ENCODE results near the gene COL8A1.

The COL8A1 gene

DNA sequence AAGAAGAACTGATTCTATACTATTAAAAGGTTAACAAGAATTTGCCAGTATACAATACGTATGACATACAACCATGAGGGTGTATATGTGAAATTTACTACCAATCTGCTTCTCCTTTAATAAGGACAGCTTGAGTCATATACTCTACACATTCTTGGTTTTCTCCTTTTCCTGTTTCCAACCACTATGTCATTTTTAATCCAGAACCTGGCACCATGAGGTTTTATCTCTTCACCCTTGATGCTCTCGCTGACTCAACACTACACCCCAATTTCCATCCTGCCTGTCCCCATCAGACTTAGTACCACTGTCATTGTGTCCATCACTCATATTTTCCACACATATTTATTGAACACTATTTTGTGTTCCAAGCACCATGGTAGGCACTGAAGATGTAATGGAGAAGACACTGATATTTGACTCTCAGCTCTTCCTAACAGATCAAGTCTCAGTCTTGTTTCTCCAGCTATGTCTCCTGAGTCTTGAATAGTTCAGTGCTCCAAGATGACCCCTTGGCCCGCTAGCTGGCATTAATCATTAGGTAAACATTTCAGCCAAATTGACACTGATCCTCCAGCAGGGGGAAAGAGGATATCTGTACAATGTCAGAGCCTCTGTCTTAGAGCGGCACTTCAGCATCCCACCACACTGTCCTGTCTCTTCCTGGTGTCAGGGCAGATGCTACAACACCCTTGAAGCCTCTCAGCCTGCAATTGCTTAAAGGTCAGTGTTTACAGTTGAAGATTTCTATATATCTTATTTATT is 11.2 kb upstream of the COL8A1 start:
- TF ChIP-seq, protein P1, sequence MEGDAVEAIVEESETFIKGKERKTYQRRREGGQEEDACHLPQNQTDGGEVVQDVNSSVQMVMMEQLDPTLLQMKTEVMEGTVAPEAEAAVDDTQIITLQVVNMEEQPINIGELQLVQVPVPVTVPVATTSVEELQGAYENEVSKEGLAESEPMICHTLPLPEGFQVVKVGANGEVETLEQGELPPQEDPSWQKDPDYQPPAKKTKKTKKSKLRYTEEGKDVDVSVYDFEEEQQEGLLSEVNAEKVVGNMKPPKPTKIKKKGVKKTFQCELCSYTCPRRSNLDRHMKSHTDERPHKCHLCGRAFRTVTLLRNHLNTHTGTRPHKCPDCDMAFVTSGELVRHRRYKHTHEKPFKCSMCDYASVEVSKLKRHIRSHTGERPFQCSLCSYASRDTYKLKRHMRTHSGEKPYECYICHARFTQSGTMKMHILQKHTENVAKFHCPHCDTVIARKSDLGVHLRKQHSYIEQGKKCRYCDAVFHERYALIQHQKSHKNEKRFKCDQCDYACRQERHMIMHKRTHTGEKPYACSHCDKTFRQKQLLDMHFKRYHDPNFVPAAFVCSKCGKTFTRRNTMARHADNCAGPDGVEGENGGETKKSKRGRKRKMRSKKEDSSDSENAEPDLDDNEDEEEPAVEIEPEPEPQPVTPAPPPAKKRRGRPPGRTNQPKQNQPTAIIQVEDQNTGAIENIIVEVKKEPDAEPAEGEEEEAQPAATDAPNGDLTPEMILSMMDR (IDR thresholded peaks at IDR 0.05; ENCODE audit: low read depth, low read length) = no peak
- no peak for DNase-seq (ENCODE audit: extremely low read depth, low read depth)

DNA sequence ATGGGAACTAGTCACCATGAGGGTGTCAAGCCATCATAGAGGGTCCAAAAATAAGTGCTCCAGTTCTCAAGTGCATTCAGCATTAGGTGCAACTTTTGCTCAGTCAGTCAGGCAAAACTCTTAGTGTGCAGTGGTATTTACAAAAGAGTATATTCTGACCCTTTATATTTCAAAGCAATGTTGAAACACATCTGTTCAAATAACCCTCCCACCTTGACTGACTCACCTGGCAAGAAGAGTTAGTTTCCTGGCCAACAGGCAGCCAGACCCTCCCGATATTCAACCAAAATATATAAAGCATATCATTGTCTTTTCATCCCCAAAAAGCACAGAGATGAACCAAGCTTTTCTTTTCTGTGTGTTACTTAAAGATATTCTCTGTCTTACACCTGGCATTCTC is 7.6 kb upstream of the COL8A1 start:
- TF ChIP-seq, protein P1 (IDR thresholded peaks at IDR 0.05; ENCODE audit: low read depth, low read length) = no peak
- no peak for DNase-seq (ENCODE audit: extremely low read depth, low read depth)

DNA sequence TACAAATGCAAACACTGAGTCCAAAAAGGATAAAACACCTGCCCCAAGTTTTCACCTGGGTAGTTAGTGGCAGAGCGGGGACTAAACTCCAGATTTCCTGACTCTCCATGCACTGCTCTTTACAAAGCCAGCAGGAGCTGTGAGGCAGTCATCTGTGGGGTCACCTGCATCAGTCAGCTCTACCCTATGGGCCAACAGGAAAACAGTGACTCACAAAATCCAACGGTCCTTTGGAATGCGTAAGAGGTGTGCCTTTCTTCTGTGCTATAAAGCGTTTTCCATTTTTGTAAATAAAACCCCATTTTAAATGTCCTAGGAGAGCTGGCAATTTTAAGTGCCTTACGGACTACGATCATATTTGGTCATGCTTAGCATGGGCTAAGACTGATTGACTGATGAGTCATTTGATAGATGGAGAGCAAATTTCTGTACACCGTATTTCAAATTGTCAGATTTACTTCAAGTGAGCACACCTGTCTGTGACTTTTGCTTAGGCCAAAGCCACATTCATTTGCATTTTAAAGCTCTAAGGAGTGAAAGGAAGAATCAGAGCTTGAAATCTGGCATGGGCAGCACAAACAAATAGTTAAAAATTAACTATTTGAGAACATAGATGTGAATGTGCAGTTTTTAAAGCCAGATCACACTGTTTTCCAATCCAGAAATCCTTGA is 4.4 kb upstream of the COL8A1 start:
- TF ChIP-seq, protein P1 (IDR thresholded peaks at IDR 0.05; ENCODE audit: low read depth, low read length) = no peak
- no peak for DNase-seq (ENCODE audit: extremely low read depth, low read depth)

DNA sequence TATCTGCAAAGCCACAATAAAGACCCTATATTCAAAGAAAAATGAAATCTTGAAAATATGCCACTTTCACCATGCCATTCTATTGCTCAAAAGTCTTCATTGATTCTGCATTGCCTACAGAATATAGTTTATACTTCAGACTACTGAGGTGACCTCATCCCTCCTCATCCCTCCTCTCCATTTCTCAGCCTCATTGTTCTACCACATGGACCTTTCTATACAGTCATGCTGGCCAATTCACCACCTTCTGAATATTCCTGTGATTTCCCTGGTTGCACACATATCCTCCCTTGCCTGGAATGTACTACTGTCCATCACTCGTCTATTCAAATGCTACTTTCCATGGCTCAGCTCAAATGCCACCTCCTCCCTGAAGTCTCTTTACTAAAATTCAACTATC is 3.5 kb upstream of the COL8A1 start:
- TF ChIP-seq, protein P1 (IDR thresholded peaks at IDR 0.05; ENCODE audit: low read depth, low read length) = no peak
- no peak for DNase-seq (ENCODE audit: extremely low read depth, low read depth)

DNA sequence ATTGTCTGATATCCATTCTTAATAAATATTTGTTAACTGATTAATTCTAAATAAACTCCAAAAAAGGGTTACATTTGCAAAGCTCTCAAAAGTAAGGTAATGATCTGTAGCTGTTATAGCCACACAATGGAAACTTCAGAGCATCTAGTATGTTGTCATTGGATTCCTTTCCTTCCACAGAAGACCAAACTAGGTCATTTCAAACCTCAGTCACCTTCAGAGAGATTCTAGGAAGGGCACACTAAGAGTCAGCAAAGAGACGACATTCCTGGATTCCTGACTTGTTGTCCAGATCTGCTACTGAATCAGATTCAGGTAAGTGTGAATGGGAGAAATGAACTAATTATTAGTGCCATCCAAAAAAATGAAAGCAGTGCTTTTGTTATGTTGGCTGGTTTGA is 3.0 kb upstream of the COL8A1 start:
- DNase-seq (ENCODE audit: extremely low read depth, low read depth) = no peak

DNA sequence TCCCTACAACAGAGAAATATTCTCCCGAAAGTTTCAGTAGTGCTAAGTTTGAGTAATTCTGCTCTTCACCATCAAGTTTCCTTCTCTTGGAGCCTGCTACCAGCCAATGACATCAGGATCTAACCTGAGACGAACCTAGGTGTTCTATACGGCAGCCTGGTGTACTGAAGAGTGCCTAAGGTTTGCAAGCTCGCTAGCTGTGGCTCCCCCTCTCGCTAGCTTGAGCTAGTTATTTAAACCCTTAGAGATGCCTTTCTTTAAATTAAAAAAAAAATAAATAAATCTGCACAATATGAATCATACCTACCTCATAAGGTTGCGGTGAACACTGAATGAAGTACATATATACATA is 1.4 kb upstream of the COL8A1 start:
- TF ChIP-seq, protein P1 (IDR thresholded peaks at IDR 0.05; ENCODE audit: low read depth, low read length) = no peak; the same call in 1 of the 2 replicates
- DNase-seq (ENCODE audit: extremely low read depth, low read depth) = no peak

More for the DNA sequence above, 3.0 kb upstream of the COL8A1 start:
- TF ChIP-seq, protein P1 (IDR thresholded peaks at IDR 0.05; ENCODE audit: low read depth, low read length) = no peak

DNA sequence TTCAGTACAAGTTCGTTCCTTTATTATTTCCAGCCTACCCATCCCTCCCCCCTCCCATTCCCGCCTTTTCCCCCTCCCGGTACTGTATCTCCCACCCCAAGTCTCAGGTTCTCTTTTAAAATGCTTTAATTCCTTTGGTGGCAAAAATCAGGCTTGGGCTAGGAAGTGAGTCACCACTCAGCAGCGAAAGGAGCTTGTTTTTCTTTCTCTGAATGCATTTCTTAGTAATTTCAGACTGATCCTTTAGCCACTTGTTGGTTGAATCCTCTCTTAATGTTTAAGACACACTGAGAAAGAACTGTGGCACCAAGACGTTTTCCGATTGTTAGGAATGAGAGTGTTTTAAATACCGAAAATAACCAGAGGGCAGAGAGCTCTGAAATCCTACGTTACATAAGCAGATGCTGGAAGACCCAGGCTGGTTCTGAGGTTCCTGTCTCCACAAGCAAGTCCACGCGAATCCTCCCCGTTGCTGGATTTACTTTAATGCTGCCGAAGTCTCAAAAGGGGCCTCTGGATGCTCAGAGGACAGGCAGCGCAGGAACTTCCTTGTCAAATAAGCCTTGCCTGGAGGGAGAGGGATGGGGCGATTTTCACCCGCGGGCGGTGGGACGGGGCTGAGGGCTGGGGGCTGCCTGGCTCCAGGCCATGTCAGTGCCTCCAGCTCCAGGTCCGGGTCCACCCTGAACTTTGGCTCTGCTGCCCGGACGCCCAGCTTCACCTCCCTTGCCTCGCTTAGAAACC is 854 bp upstream of the COL8A1 start:
- TF ChIP-seq, protein P1 (IDR thresholded peaks at IDR 0.05; ENCODE audit: low read depth, low read length) = no peak
- no peak for DNase-seq (ENCODE audit: extremely low read depth, low read depth)
